GM21528 (cell line): ENCODE data around the gene PSMB3.

Experiments used
- ATAC-seq: cut with Tn5 transposase; IDR thresholded peaks from one replicate; pipeline ENCODE4 v1.9.1; 2021; ENCODE audit warnings: mild to moderate bottlenecking, moderate library complexity; ENCODE audit not compliant: unreplicated experiment, low FRiP score

Gene PSMB3

DNA sequence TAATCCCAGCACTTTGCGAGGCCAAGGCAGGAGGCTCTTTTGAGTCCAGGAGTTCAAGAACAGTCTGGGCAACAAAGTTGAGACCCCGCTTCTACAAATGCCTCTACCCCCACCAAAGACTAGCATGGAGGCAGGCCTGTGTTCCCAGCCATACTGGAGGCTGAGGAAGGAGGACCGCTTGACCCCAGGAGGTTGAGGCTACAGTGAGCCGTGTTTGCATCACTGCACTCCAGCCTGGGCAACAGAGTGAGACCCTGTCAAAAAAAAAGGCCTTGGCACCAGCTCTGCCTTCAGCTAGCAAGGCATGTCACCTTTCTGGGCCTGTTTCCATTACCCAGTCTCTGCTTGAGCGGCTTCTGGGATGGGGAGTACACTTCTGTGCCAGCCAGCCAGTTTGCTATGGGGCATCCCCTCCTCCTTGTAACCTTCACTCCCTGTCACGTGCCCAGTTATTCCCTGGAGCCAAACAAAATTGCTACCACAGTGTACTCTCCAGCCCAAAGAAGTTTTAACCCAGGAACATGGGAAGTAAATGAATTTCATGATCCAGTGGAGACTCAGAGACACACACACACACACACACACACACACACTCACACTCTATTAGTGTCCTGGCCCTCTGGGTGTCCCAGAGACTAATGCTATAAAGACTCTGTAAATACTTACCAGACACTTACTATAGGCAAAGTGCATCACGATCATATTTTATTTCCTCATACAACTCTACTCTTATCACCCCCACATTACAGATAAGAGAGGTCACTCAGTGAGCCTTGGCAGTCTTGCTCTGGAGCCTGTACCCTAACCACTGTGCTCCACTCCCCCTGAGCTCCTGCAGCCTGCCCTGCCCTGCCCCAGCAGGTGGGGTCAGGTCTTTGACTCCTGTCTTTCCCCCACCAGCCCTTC lies 19.9 kb upstream of the PSMB3 start:
- ATAC-seq: no peak

DNA sequence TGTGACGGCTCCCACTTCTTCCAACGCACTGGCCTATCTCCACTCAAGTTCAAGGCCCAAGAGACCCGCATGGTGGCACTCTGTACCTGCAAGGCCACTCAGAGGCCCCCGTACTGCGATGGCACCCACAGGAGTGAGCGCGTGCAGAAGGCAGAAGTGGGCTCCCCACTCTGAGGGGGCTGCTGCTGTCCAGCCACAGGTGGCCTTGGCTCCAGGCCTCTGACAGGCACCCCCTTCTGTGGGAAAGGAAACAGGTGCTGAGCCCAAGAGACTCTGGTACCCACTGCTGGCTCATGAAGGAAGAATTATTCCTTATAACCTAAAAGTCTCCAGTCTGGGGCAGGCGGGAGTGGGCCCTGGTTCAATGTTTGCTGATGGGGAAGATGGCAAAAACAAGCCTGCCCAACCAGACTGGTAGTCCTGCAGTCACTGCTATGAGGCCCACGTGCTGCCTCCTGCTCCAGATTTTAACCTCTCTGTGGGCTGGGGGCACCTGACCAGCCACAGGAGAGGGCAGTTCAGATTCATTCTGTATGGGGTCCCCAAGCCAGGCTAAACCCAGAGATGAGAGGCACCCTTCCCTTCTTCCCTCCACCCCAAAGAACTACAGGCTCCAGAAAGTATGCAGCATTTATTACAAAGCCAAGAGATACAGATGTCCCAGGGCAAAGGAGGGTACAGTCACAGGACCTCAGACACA lies 19.1 kb upstream of the PSMB3 start:
- no peak for ATAC-seq

DNA sequence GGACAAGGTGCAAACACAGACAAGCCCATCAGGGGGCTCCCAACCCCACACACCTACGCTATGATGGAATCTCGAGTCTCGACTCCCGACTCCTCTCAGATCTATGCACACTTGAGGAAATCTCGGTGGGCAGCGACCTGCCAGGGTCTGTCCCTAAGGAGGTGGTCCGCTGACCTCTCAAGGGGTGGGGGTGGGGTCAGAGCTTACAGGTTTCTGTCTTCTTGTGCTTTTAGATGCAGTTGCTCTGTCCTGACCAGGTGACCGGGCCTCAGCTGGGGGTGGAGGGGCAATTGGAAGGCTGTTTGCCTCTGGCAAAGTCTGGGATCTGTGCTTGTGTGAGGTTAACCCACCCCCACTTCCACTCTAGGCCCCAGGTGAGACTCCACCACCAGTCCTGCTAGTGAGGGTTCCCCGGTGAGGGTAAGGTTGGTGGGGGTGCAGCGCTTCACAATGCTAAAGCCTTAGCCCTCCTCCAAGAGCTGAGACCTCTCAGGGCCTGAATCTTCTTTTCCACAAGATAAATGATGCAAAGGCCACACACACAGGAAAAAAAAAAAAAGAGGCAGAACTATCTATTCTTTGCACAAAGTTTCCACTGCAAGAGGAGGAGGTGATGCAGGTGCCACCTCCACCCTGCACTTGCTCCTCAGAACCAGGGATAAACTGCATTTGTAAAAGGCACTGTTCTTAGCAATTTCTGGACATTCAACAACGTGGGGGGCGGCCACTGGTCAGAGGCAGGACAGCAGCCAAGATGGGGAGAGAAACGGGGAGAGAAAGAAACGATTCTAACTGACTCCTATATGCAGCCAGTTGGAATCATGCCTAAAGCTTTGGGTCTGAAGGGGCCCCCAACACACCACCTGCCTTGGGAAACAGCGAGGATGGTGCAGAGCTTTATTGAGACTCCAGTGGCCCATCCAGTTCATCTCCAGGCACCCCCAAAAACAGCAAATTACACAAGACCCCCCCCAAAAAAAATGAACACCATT lies 18.3 kb upstream of the PSMB3 start:
- no peak for ATAC-seq

DNA sequence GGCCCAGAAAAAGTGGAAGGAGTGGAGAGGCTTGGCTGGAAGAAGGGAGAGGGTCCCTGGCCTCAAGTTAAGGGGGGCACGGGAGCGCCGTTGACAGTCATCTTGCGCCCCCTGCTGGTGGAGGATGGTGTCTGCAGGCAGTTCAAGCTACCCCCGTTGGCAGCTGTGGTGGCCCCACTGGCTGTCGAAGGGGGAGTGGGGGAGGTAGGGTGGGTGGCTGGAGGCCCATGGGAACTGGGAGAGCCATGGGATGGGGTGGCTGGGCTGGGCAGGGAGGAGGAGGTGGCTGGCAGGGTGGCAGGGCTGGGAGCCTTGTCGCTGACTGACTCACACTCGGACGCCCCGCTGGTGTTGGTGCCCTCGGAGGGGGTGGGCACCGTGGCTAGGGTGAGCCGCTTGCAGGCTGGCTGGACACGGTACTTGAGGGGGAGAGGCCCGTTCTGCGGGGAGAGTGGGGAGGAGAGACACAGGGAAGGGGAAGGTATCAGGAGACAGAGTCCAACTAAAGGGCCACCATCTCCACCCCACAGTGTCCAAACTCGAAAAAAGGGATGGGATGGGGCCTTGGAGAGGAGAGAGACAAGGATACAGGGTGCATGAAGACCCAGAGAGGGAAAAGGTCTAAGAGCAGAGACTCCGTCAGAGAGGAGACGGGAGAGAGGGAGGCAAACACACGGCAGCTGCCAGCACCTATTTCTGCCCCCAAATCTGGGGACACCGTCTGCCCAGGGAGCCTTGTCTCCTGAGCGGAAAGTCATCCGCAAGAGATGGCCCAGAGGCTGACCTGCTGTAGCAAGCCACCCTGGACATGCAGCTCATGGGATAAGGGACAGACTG lies 17.2 kb upstream of the PSMB3 start:
- ATAC-seq: no peak

DNA sequence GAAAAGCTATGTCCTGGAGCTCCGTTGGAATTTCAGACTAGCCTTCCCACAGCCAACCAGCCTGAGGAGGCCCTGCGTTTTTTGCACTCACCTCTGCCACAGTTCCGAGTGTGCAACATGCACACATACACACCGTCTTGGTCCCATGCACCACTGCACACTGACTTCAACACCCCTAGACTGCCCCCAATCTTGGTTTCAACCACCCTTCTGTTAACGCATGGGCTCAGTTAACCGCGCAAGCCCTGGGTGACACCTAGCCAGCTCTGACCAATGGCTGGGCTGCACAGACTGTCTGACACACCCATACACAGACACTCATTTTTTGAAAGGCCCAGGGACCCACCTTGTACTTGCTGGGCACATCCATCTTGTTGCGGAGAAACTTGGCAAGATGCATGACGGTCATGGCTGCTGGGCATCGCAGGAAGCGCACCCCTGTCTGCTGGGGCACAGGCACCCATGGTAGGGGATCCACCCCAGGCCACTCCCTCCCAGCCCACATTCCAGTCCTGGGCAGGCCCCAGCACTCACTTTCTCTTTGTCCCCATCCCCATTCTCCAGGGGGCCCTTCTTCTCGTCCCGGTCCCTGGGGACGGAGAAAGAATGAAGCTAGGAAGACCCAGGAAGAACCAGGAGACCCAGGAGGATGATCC lies 14.4 kb upstream of the PSMB3 start:
- no peak for ATAC-seq

DNA sequence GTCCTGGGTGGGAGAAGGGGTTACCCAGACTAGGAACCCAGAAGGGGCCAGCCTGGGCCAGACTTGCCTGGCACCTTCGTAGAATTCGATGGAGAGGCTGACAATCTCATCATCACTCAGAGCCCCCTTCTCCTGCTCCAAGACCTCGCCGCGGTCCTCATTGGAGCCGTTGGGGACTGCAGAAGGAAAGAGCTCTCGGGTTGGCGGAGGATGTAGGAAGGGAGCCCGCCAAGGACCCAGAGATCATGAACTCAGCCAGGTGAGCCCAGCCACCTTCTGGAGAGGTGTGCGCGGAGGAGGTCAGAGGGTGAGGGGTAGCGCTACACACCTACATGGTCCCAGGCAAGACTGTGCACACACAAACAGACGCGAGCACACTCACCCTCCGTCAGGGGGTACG lies 13.9 kb upstream of the PSMB3 start:
- no peak for ATAC-seq

DNA sequence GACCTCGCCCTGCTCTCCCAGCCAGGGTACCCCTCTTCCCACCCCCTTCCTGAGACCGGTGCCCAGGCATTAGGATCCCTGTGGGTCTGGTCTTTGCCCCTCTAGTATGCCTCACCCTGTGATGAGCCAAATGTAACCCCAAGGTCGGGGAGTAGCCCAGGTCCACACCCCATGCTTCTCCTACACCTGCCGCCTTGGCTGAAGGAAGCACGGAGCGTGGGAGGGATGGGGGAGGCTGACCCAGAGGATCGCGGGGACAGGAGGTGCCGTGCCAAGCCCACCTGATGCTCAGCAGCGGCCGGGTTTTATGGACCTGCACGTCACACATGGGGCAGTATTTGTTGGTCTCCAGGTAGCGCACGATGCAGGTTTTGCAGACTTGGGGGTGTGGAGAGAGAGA lies 13.2 kb upstream of the PSMB3 start:
- no peak for ATAC-seq

DNA sequence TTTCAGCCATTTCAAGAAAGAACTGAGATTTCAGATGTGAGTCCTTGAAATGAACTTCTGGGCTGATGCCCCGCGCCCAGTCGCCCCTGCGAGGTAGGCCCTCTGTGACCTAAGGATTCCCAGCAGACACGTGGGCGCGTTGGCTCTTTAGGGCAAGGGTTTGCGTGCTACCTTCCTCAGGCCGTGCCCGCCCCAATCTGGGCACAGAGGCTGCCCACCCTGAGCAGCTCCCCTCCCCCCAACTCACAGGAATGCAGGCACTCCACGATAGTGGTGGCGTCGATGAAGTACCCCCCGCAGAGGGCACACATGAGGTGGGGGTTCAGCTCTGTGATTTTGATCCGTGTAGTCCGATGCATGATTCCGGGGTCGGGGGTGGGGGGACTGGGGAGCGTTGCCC lies 12.5 kb upstream of the PSMB3 start:
- no peak for ATAC-seq

DNA sequence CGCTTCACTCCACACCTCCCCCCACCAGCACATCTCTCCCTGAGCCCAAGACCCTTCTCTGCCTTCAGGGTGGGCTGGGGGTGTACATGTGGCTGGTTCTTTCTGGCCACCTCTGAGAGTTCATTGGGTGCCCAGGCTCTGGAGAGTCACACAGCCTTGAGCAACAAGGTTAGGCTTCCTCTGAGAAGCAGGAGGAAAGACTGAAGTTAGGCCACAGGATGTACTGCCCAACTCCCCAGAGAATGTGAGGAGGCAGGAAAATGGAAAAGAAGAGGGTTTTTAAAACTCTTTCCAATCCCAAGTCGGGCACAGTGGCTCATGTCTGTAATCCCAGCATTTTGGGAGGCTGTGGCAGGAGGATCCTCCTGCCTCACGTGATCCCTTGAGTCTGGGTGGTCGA lies 11.7 kb upstream of the PSMB3 start:
- no peak for ATAC-seq

DNA sequence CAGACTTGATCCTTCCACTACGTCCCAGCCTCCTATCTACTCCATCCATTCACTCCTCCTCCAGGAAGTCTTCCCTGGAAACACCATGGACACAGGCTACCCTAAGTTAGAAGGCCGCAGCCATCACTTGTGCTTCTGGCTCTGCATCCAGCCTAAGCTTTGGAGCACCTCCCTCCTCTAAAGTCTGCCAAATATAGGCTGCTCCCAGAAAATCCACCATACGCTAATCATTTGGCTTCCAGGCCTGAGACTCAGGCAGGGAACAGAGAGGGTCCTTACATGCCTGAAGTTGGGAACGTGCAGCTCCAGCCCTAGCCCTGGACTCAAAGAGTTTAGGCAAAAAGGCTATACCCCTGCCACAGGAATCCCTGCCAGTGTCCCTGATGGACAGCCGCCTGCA lies 11.1 kb upstream of the PSMB3 start:
- ATAC-seq: no peak

DNA sequence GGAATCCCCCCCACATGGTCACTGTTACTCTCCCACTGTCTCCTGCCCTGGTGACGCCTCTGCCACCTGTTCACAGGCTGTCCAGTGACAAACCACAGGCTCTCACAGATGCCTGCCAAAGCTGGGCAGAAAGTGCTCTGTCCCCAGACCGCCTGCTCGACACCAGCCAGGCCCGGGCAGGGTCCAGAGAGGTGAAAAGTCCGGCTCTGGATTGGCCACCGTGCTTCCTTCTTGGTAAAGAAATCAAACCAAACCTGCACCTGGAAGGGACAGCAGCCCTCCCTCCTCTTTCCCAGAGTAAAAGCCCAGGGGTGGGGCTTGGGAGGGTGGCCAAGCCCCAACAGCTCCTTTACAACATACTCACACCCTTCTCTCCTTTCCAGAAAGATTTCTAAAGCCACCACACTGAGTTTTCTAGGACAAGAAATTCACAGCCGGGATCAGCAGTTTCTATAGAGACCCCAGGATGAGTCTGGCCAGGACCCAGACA lies 10.6 kb upstream of the PSMB3 start:
- no peak for ATAC-seq

DNA sequence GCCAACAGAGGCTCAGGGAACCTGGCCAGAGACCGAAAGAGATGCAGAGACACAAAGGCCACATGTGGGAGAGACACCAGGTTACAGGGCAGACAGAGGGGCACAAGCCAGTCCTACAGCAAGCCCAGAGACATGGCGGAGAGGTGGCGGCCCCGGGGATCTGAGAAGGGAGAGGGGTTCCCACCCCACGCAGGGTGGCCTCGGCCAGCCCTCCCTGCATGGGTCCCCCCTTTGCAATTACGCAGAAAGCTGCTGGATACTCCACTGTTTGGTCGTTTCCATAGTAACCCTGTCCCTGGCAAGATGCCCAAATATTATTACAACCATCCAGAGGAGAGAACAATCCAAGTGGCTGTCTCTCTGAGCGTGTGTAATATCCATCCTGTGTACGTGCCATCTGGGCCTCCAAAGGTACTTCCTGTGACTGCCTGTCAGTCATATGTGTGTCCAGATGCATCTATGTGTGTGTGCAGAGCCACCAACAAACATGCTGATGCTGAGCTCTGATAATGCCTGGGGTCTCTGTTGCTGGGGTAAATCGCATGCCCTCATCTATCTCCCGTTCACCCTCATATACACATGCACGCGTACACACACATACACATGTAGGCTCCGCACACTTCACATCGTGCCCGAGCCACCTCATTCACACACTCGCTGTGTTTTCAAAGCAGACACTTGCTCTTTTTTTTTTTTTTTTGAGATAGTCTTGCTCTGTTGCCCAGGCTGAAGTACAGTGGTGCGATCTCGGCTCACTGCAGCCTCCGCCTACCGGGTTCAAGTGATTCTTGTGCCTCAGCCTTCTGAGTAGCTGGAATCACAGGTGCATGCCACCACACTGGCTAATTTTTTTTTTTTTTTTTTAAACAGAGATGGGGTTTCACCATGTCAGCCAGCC lies 9.9 kb upstream of the PSMB3 start:
- ATAC-seq: no peak

DNA sequence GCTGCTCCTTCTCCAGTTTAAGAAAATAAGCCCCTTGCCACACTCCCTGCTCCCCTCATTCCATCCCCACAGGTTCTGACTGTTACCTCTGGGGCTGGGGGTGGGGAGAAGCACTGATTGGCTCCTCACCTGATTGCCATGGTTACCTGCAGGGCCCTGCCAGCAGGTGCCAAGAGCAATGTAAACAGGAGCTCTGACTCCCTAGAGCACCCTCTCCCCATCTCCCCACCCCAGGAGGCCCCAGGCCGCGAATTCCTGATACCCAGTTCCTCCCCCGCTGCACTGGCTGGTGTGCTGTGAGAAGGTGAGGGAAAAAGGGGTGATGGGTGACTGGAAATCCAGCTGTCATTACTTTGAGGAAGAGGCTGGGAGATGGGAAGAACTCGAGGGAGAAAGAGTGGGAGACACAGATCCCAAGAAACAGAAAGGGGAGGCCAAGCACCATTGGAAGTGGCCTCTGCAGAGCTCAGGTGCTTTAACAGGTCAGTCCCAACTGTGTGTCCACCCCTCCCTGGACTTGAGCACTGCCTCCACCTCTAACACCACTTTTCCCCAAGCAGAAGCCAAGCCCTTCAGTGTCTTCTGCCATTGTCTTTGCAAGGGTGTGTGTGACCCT lies 8.9 kb upstream of the PSMB3 start:
- ATAC-seq: no peak

DNA sequence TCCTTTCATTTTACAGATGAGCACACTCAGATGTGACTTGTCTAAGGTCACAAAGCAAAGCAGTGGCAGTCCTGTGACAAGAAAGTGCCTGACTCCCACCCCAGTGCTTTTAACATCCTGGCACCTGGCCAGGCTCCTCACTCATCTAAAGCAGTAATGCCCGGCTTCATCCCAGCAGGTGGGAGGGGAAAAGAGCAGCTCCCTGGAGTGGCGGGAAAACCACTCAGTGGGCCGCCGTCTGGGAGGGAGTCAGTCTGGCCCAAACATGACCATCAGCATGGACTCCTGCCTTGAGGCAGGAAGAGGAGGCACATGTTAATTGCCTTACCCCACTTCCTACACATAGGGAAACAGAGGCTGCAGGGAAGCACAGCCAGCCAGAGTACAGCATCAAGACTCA lies 7.0 kb upstream of the PSMB3 start:
- no peak for ATAC-seq

DNA sequence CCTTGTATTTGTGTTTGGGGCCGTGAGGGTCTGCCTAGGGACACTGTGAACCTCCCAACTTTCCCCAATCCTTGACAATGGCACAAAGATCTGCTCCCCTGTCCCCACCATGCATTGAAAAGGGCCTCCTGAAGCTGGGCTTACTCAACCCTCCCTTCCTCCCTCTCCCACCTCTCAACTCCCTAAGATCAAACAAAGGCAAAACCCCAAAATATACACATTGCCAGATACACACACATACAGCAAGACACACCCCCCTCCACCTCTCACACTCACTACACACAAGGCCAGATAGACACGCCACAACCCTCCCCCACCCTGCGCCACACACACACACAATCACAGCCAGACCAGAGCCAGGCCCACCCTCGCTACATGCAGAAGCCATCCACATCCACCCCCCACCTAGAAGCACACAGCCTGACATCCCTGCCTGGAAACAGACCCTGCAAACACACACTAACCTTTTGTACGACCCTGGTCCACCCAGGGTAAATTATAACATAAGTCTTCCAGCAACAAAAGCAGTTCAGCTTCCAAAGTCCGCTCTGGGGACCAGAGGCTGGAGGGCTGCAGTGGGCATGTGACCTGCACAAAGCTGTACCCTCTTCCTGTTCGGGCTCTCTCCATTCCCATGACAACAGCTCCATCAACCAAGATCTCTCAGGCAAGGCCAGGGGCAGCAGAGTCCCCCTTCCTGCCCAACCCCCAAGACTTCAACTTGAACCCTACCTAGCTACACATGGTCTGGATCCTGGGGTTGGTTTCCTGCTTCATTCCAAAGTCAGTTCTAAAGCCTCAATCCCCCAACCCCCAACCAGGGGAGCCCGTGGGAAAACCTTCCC lies 6.3 kb upstream of the PSMB3 start:
- no peak for ATAC-seq

DNA sequence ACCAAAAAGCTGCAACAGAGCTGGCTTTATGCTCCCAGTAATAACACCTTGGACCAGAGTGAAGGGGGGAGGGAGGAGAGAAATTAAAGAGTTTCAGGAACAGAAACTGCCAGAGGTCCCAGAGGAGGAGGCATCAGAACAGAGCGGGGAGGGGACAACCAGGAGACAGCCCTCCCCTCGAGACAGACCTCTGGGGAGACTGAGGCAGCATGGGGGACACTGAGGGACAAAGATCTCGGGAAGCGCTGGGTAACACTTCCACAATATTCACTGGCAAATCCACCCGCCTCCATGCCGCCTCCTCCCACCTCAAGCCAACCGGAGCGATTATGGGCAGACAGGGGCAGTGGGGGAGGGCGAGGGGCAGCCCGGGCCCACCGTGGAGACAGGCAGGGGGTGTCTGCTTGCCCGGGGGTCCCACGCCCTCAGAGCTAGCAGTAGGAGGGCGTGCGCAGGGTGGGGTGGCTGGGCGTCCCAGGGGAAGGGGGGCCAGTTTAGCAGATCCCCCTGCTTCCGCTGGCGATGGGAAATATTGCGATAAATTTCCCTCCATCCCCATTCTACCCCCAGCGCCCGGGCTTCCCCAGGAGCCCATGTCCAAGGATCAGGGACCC lies 5.6 kb upstream of the PSMB3 start:
- no peak for ATAC-seq
